AG04449 (cell line): ENCODE results near the gene GNG12.

Source experiments
- CTCF ChIA-PET: fragments of 350-600 bp; formaldehyde crosslinking; extraction: SDS; loops from one replicate; lab custom pipeline; 2021; ENCODE audit warnings: antibody characterized with exemption; lab: Yijun Ruan, JAX
- POLR2A ChIA-PET: fragments of 400-600, 350-600 bp; formaldehyde crosslinking; extraction: SDS; loops from one replicate; lab custom pipeline; 2020; ENCODE audit warnings: antibody characterized with exemption, inconsistent platforms; lab: Yijun Ruan, JAX
- DNase-seq: peaks from one replicate; pipeline ENCODE4 v3.0.0-alpha.2; 2010; ENCODE audit warnings: low read depth, low spot score
- H3K4me3 ChIP-seq: 2 replicates; pipeline ENCODE4 v1.5.1; 2011; ENCODE audit warnings: low read depth, mild to moderate bottlenecking, control low read depth, low read length
- CTCF ChIP-seq: IDR thresholded peaks from one replicate; pipeline ENCODE4 v1.5.1; 2011; ENCODE audit warnings: mild to moderate bottlenecking, moderate library complexity, low read length, control low read depth, inconsistent platforms; ENCODE audit not compliant: insufficient read depth; ENCODE audit errors: missing control alignments

The GNG12 gene

GRCh38 chr1:67825591-67825990 lies 7.7 kb downstream of the GNG12 start:
- no peak for TF ChIP-seq CTCF
- H3K4me3 ChIP-seq, result no peak overlapping the region
- no peak for DNase-seq
- ChIA-PET CTCF (interaction anchor here (3.2 kb wide), 1 partner anchor 10 kb away, joined by 9 read pairs; no protein-coding TSS in a partner anchor), POLR2A (no interaction called here)

- H3K4me3 ChIP-seq, result no peak overlapping the region
- ChIA-PET CTCF (interaction anchor here (3.2 kb wide), 1 partner anchor 9 kb away, joined by 9 read pairs; no protein-coding TSS in a partner anchor), POLR2A (no interaction called here)
- DNase-seq, result no peak
- TF ChIP-seq CTCF, result no peak
Measured at GRCh38 chr1:67824766-67825165, 8.5 kb downstream of the GNG12 start.

GRCh38 chr1:67823615-67824014 lies 9.7 kb downstream of the GNG12 start:
- POLR2A ChIA-PET, result no interaction called here
- CTCF ChIA-PET, result interaction anchor here (1.0 to 1.9 kb wide), 4 partner anchors 11 to 288 kb away, joined by 3 to 8 read pairs (median 4); no protein-coding TSS in a partner anchor
- no peak overlapping the region for H3K4me3 ChIP-seq
- TF ChIP-seq CTCF, result no peak
- no peak for DNase-seq

GRCh38 chr1:67821263-67821662 lies 12.0 kb downstream of the GNG12 start:
- no peak for DNase-seq
- H3K4me3 ChIP-seq, result no peak overlapping the region
- ChIA-PET POLR2A (interaction anchor here (1.1 kb wide), 1 partner anchor 49 kb away, joined by 4 read pairs; no protein-coding TSS in a partner anchor), CTCF (interaction anchor here (1.0 to 5.6 kb wide), 2 partner anchors 9 to 10 kb away, joined by 3 to 30 read pairs; no protein-coding TSS in a partner anchor)
- TF ChIP-seq CTCF, result no peak

- CTCF ChIA-PET, result interaction anchor here (0.6 to 5.6 kb wide), 4 partner anchors 12 to 50 kb away, joined by 3 to 30 read pairs (median 3); no protein-coding TSS in a partner anchor
- POLR2A ChIA-PET, result interaction anchor here (0.6 kb wide), 1 partner anchor 25 kb away, joined by 3 read pairs; no protein-coding TSS in a partner anchor
- H3K4me3 ChIP-seq, result no peak overlapping the region
- no peak for TF ChIP-seq CTCF
- DNase-seq, result no peak
Measured at GRCh38 chr1:67818725-67819301, 14.5 kb downstream of the GNG12 start.

GRCh38 chr1:67818162-67818561 lies 15.1 kb downstream of the GNG12 start:
- ChIA-PET CTCF (interaction anchor here (0.6 to 5.6 kb wide), 5 partner anchors 12 to 53 kb away, joined by 3 to 30 read pairs (median 3); no protein-coding TSS in a partner anchor), POLR2A (no interaction called here)
- DNase-seq, result no peak

More at GRCh38 chr1:67818162-67818561, 15.1 kb downstream of the GNG12 start:
- TF ChIP-seq CTCF, result no peak
- H3K4me3 ChIP-seq, result no peak overlapping the region
